GM12878 (cell line): Measurements from ENCODE around the gene PFKFB3. TPM values are rescaled to one million over a fixed set of nuclear protein-coding genes. Genes with fewer than 3 reads are reported as not detected.

ENCODE experiments used
- ATAC-seq: fragments of 200-7000 bp; cut with Tn5 transposase; 3 replicates; pipeline ENCODE4 v1.9.1; 2020; ENCODE audit warnings: mild to moderate bottlenecking, moderate library complexity
- BruUV-seq: library from RNA; stranded (reverse); fragments of 400-500 nt; replicated peaks from 2 replicates; lab custom pipeline; 2021; lab: Mats Ljungman, UMichigan
- CTCF ChIA-PET: fragments of 300-600 bp; sonication (Branson Sonifier 250); formaldehyde crosslinking; extraction: SDS; loops from one replicate; lab custom pipeline; 2021; ENCODE audit warnings: inconsistent platforms; lab: Yijun Ruan, JAX
- POLR2A ChIA-PET: fragments of 350-600 bp; formaldehyde crosslinking; extraction: SDS; loops from one replicate; lab custom pipeline; 2021; ENCODE audit warnings: inconsistent platforms; lab: Charles Lee
- RAD21 ChIA-PET: fragments of 300-600 bp; sonication (Branson Sonifier 250); formaldehyde crosslinking; loops from one replicate; lab custom pipeline; 2023; ENCODE audit warnings: antibody characterized with exemption; ENCODE audit not compliant: unreplicated experiment; lab: Charles Lee
- SMC1A ChIA-PET: fragments of 300-600 bp; sonication (Branson Sonifier 250); formaldehyde crosslinking; loops from one replicate; lab custom pipeline; 2023; ENCODE audit not compliant: unreplicated experiment, uncharacterized antibody; lab: Charles Lee
- DNase-seq: peaks from one replicate; pipeline ENCODE4 v3.0.0-alpha.2; 2011; ENCODE audit warnings: low read depth, low spot score
- FAIRE-seq: peaks from 3 replicates; lab custom pipeline; 2011; peaks lifted over from hg19 to GRCh38; lab: Jason Lieb, UNC
- H2AFZ ChIP-seq: 2 replicates; pipeline ENCODE4 v1.6.0; 2011; ENCODE audit warnings: low read depth, low read length, control low read depth; ENCODE audit not compliant: control insufficient read depth
- H3K27ac ChIP-seq: 2 replicates; pipeline ENCODE4 v1.5.1; 2011; ENCODE audit warnings: control low read depth; ENCODE audit not compliant: control insufficient read depth, insufficient read depth
- H3K27me3 ChIP-seq, 2 experiments: replicated peaks in 1 of 2; 2 replicates each; pipeline versions ENCODE4 v1.6.0 to v1.6.1; 2011; ENCODE audit warnings: low read length in 1 of 2; ENCODE audit not compliant: control insufficient read depth in 2 of 2, insufficient read depth in 2 of 2
- H3K36me3 ChIP-seq, 2 experiments: 2 replicates each; pipeline ENCODE4 v1.5.1; 2011; ENCODE audit warnings: low read length in 1 of 2; ENCODE audit not compliant: control insufficient read depth in 2 of 2, insufficient read depth in 2 of 2
- H3K4me1 ChIP-seq: 2 replicates; pipeline ENCODE4 v1.6.1; 2011; ENCODE audit warnings: mild to moderate bottlenecking, low read length, moderate library complexity, mixed read lengths; ENCODE audit not compliant: control insufficient read depth, insufficient read depth
- H3K4me2 ChIP-seq: 2 replicates; pipeline ENCODE4 v1.6.0; 2011; ENCODE audit warnings: control low read depth; ENCODE audit not compliant: control insufficient read depth, insufficient read depth
- H3K4me3 ChIP-seq: fragments of 200-600 bp; sonication (generic); 2 replicates; pipeline ENCODE4 v1.5.1; 2016
- H3K79me2 ChIP-seq: 2 replicates; pipeline ENCODE4 v1.6.0; 2011; ENCODE audit warnings: low read length; ENCODE audit not compliant: control insufficient read depth, insufficient read depth
- H3K9ac ChIP-seq: 2 replicates; pipeline ENCODE4 v1.8.0; 2011; ENCODE audit warnings: low read length, control low read depth, mixed read lengths; ENCODE audit not compliant: control insufficient read depth, insufficient read depth
- H3K9me3 ChIP-seq: replicated peaks from 3 replicates; pipeline ENCODE4 v1.5.1; 2011; ENCODE audit warnings: mild to moderate bottlenecking, low read length; ENCODE audit not compliant: control insufficient read depth, insufficient read depth
- H4K20me1 ChIP-seq: 2 replicates; pipeline ENCODE4 v1.6.0; 2011; ENCODE audit not compliant: control insufficient read depth, insufficient read depth
- BACH1 ChIP-seq: fragments of 450-650 bp; IDR thresholded peaks from 2 replicates; pipeline ENCODE4 v1.6.1; 2017; ENCODE audit warnings: mild to moderate bottlenecking, borderline replicate concordance
- BCL3 ChIP-seq: IDR thresholded peaks from 2 replicates; pipeline ENCODE4 v1.6.1; 2011; ENCODE audit warnings: borderline replicate concordance, low read depth, mild to moderate bottlenecking, moderate library complexity, low read length; ENCODE audit not compliant: insufficient read depth, poor library complexity, severe bottlenecking
- CHD2 ChIP-seq: IDR thresholded peaks from 2 replicates; pipeline ENCODE4 v1.6.1; 2011; ENCODE audit warnings: low read depth, low read length, improper control_type of control experiment, borderline replicate concordance
- CREB1 ChIP-seq: IDR thresholded peaks from 2 replicates; pipeline ENCODE4 v1.6.1; 2012; ENCODE audit warnings: low read depth, mild to moderate bottlenecking, inconsistent platforms
- ETV6 ChIP-seq, 2 experiments: fragments of 450-650 bp in 1 of 2; IDR thresholded peaks in 1 of 2; conservative IDR thresholded peaks in 1 of 2; 2 replicates each; pipeline ENCODE4 v1.6.1; 2014; ENCODE audit warnings: antibody characterized with exemption in 1 of 2, borderline replicate concordance in 1 of 2, low read depth in 1 of 2, mild to moderate bottlenecking in 1 of 2, moderate library complexity in 1 of 2
- HDAC2 ChIP-seq: fragments of 200-600 bp; sonication (generic); IDR thresholded peaks from 2 replicates; pipeline ENCODE4 v1.6.1; 2017
- HDAC6 ChIP-seq: fragments of 200-600 bp; sonication (generic); IDR thresholded peaks from one replicate; pipeline ENCODE4 v1.8.0; 2017; ENCODE audit warnings: antibody characterized with exemption; ENCODE audit not compliant: unreplicated experiment
- MEF2A ChIP-seq: IDR thresholded peaks from 2 replicates; pipeline ENCODE4 v1.6.1; 2011; ENCODE audit warnings: low read depth, mild to moderate bottlenecking, low read length, moderate library complexity; ENCODE audit not compliant: insufficient read depth
- NFIC ChIP-seq: IDR thresholded peaks from 2 replicates; pipeline ENCODE4 v1.6.1; 2012; ENCODE audit warnings: low read depth, mild to moderate bottlenecking, inconsistent platforms, low read length, moderate library complexity
- NRF1 ChIP-seq: conservative IDR thresholded peaks from 2 replicates; pipeline ENCODE4 v1.6.1; 2011; ENCODE audit warnings: mild to moderate bottlenecking, low read depth, low read length, improper control_type of control experiment
- RB1 ChIP-seq: fragments of 450-650 bp; formaldehyde crosslinking; IDR thresholded peaks from 2 replicates; pipeline ENCODE4 v1.6.1; 2017; ENCODE audit warnings: mild to moderate bottlenecking, borderline replicate concordance
- SMC3 ChIP-seq: IDR thresholded peaks from 2 replicates; pipeline ENCODE4 v1.6.1; 2011; ENCODE audit warnings: low read length, improper control_type of control experiment, borderline replicate concordance
- ZNF217 ChIP-seq: fragments of 450-650 bp; IDR thresholded peaks from 2 replicates; pipeline ENCODE4 v1.6.1; 2017; ENCODE audit warnings: antibody characterized with exemption, mild to moderate bottlenecking
- ZNF24 ChIP-seq: fragments of 450-650 bp; IDR thresholded peaks from 2 replicates; pipeline ENCODE4 v1.6.1; 2017; ENCODE audit warnings: antibody characterized with exemption, mild to moderate bottlenecking
- WGBS: methylation state at CpG from one replicate; pipeline ENCODE4 v1.1.6; 2016; ENCODE audit warnings: low lambda C conversion rate; ENCODE audit not compliant: insufficient replicate concordance, insufficient coverage; ENCODE audit errors: missing lambda C conversion rate; 5-methylcytosine and 5-hydroxymethylcytosine counted together
- in situ Hi-C: fragments of 300-500 bp; cut with MboI; formaldehyde crosslinking; loops from 9 replicates; pipeline ENCODE4 v1.14.3; 2018; ENCODE audit warnings: mixed read lengths
- intact Hi-C: fragments of 100-400 bp; cut with micrococcal nuclease; formaldehyde crosslinking; loops from one replicate; pipeline ENCODE4 v1.14.2; 2022; ENCODE audit not compliant: unreplicated experiment
- polyA plus RNA-seq, 11 experiments: library from polyadenylated mRNA; depleted of rRNA in 4 of 11; unstranded in 6 of 11; stranded (reverse) in 5 of 11; fragments of >200 nt; fragmentation: Nextera tagmentation in 4 of 11; fragmentation: Illumina TruSeq in 1 of 11; extraction: Ambion mirVana in 4 of 11; extraction: Trizol in 1 of 11; gene quantifications; 1 replicate in 1 of 11; 2 replicates in 10 of 11; pipeline versions ENCODE4 v1.2.1 to v1.2.3, GENCODE V29; 2011 to 2016; ENCODE audit warnings: inconsistent platforms in 2 of 11, missing spikeins in 2 of 11, low read depth in 1 of 11
- total RNA-seq, 4 experiments: library from RNA; depleted of rRNA in 3 of 4; stranded (reverse); fragments of >200 nt in 3 of 4; fragmentation: Illumina TruSeq in 1 of 4; extraction: Trizol in 1 of 4; gene quantifications; 2 replicates each; pipeline versions ENCODE4 v1.2.1 to v1.2.3, GENCODE V29; 2013 to 2021
- TF ChIP-seq, protein P1 (sequence below): fragments of 450-650 bp; IDR thresholded peaks from 2 replicates; pipeline ENCODE4 v1.6.1; 2018; ENCODE audit warnings: mild to moderate bottlenecking, low read depth, moderate library complexity; ENCODE audit not compliant: partially characterized antibody
- TF ChIP-seq, protein P2 (sequence below): IDR thresholded peaks from 2 replicates; pipeline ENCODE4 v1.6.1; 2011; ENCODE audit warnings: low read depth, low read length, improper control_type of control experiment, borderline replicate concordance

The PFKFB3 gene
- total and polyA plus RNA-seq, 10 of the 15 experiments (the other 5 are each of a cell fraction or from before 2014, with no cell fraction given) = 1.6 to 46.7 (median 13.7) TPM

GRCh38 chr10:6300784-6301460 lies 98.2 kb downstream of the PFKFB3 start:
- POLR2A ChIA-PET = interaction anchor here (0.7 to 3.4 kb wide), 13 partner anchors 9 to 251 kb away, joined by 3 to 32 read pairs (median 4); partner anchors contain the start of gene PFKFB3
- peak overlapping the region; percentile 83 for H3K4me2 ChIP-seq
- H3K27me3 ChIP-seq = no peaks in the 10 kb centered on the region
- H3K9me3 ChIP-seq = no peaks in the 10 kb centered on the region; the same call in 2 of the 3 replicates
- SMC1A ChIA-PET = interaction anchor here (0.7 to 11.0 kb wide), 24 partner anchors 9 to 454 kb away, joined by 3 to 153 read pairs (median 4); partner anchors contain the start of gene PFKFB3
- no peaks in the 10 kb centered on the region for H4K20me1 ChIP-seq
- peaks cover 31% of the 10 kb centered on the region for H3K4me1 ChIP-seq
- BruUV-seq = TSS peak; percentile 81
- DNase-seq (no peak), ATAC-seq (no peak), FAIRE-seq (no peak)
- 59% methylated on average over 5 of the region's 5 CpGs for WGBS
- RAD21 ChIA-PET = interaction anchor here (0.6 to 7.2 kb wide), 18 partner anchors 9 to 141 kb away, joined by 3 to 71 read pairs (median 5); partner anchors contain the start of gene PFKFB3
- H3K79me2 ChIP-seq = no peaks in the 10 kb centered on the region
- no peaks in the 10 kb centered on the region for H3K36me3 ChIP-seq
- CTCF ChIA-PET = interaction anchor here (0.7 to 3.7 kb wide), 15 partner anchors 9 to 182 kb away, joined by 3 to 20 read pairs (median 4); partner anchors contain the start of gene PFKFB3
- H2AFZ ChIP-seq = peak overlapping the region; percentile 57
- H3K4me3 ChIP-seq = peak overlapping the region; percentile 34; the same call in 1 of the 2 replicates
- peak overlapping the region; percentile 44; the same call in 1 of the 2 replicates for H3K9ac ChIP-seq
- peak overlapping the region; percentile 70 for H3K27ac ChIP-seq
- in situ Hi-C loops (no loop called here), intact Hi-C loops (loop anchor here (1.0 to 2.0 kb wide), 4 partner anchors 26 to 100 kb away; no protein-coding TSS in a partner anchor)
- no peak for TF ChIP-seq SMC3
- no peak for TF ChIP-seq CREB1
- 0 out of 2 replicates have a peak, but pooled peaks have one; percentile 3 for TF ChIP-seq MEF2A
- TF ChIP-seq BACH1 = no peak
- TF ChIP-seq, protein P1, sequence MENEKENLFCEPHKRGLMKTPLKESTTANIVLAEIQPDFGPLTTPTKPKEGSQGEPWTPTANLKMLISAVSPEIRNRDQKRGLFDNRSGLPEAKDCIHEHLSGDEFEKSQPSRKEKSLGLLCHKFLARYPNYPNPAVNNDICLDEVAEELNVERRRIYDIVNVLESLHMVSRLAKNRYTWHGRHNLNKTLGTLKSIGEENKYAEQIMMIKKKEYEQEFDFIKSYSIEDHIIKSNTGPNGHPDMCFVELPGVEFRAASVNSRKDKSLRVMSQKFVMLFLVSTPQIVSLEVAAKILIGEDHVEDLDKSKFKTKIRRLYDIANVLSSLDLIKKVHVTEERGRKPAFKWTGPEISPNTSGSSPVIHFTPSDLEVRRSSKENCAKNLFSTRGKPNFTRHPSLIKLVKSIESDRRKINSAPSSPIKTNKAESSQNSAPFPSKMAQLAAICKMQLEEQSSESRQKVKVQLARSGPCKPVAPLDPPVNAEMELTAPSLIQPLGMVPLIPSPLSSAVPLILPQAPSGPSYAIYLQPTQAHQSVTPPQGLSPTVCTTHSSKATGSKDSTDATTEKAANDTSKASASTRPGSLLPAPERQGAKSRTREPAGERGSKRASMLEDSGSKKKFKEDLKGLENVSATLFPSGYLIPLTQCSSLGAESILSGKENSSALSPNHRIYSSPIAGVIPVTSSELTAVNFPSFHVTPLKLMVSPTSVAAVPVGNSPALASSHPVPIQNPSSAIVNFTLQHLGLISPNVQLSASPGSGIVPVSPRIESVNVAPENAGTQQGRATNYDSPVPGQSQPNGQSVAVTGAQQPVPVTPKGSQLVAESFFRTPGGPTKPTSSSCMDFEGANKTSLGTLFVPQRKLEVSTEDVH = no peak
- TF ChIP-seq NRF1 = no peak
- no peak for TF ChIP-seq CHD2
- TF ChIP-seq HDAC6 = no peak
- TF ChIP-seq RB1 = no peak
- no peak for TF ChIP-seq NFIC
- TF ChIP-seq ZNF24 = no peak
- TF ChIP-seq ZNF217 = no peak
- no peak for TF ChIP-seq HDAC2
- TF ChIP-seq BCL3 = no peak
- TF ChIP-seq, protein P2, sequence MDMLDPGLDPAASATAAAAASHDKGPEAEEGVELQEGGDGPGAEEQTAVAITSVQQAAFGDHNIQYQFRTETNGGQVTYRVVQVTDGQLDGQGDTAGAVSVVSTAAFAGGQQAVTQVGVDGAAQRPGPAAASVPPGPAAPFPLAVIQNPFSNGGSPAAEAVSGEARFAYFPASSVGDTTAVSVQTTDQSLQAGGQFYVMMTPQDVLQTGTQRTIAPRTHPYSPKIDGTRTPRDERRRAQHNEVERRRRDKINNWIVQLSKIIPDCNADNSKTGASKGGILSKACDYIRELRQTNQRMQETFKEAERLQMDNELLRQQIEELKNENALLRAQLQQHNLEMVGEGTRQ = no peak
- no peak for TF ChIP-seq ETV6 (conservative IDR thresholded peaks at IDR 0.05 in 1 of 2, IDR thresholded peaks at IDR 0.05 in 1 of 2; ENCODE audit: borderline replicate concordance in 1 of 2, low read depth in 1 of 2)
